Sigmoid colon (tissue), 3 donors: ENCODE measurements around the gene PHC3.

Experiments
- POLR2A ChIP-seq, 2 donors: fragments of 450-650 bp; IDR thresholded peaks; one replicate each; pipeline ENCODE4 v1.6.1; 2016; ENCODE audit warnings: antibody characterized with exemption in 2 of 2, mild to moderate bottlenecking in 2 of 2, moderate library complexity in 2 of 2
- TF ChIP-seq, protein P1 (sequence below), 4 experiments: fragments of 450-650 bp in 3 of 4; fragments of 200-600 bp in 1 of 4; IDR thresholded peaks; one replicate each; pipeline ENCODE4 v1.5.1; 2016 to 2019; ENCODE audit warnings: antibody characterized with exemption in 4 of 4, mild to moderate bottlenecking in 3 of 4, moderate library complexity in 2 of 4

DNA sequence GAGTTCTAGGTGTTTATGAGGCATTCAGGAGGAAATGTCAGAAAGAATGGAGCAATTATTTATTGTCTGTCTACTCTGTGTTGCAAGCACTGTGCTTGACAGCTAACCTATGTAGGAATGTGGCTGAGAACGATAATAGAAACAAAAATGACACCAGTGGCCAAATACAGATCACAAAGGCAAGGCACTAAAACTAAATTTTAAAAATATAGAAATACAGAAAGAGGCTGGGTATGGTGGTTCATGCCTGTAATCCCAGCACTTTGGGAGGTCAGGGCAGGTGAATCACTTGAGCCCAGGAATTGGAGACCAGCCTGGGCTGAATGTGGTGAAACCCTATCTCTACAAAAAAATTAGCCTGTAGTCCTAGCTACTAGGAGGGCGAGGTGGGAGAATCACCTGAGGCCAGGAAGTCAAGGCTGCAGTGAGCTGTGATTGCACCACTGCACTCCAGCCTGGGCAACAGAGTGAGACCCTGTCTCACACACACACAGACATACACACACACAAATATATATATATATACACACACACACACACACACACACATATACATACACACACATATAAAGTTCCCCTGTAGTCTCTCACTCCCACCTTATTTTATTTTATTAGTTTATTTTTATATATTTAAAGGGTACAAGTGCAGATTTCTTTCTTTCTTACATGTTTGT is 46.7 kb upstream of the PHC3 start:
- TF ChIP-seq, protein P1, sequence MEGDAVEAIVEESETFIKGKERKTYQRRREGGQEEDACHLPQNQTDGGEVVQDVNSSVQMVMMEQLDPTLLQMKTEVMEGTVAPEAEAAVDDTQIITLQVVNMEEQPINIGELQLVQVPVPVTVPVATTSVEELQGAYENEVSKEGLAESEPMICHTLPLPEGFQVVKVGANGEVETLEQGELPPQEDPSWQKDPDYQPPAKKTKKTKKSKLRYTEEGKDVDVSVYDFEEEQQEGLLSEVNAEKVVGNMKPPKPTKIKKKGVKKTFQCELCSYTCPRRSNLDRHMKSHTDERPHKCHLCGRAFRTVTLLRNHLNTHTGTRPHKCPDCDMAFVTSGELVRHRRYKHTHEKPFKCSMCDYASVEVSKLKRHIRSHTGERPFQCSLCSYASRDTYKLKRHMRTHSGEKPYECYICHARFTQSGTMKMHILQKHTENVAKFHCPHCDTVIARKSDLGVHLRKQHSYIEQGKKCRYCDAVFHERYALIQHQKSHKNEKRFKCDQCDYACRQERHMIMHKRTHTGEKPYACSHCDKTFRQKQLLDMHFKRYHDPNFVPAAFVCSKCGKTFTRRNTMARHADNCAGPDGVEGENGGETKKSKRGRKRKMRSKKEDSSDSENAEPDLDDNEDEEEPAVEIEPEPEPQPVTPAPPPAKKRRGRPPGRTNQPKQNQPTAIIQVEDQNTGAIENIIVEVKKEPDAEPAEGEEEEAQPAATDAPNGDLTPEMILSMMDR (IDR thresholded peaks at IDR 0.05): no peak
- TF ChIP-seq POLR2A (IDR thresholded peaks at IDR 0.05): no peak
